LNCAP (cell line): ENCODE measurements around the gene GALNT2.

Experiments used
- TF ChIP-seq, protein P1 (sequence below): fragments of 450-650 bp; IDR thresholded peaks from 2 replicates; pipeline ENCODE4 v1.5.1; 2017; ENCODE audit warnings: mild to moderate bottlenecking

The GALNT2 gene

DNA sequence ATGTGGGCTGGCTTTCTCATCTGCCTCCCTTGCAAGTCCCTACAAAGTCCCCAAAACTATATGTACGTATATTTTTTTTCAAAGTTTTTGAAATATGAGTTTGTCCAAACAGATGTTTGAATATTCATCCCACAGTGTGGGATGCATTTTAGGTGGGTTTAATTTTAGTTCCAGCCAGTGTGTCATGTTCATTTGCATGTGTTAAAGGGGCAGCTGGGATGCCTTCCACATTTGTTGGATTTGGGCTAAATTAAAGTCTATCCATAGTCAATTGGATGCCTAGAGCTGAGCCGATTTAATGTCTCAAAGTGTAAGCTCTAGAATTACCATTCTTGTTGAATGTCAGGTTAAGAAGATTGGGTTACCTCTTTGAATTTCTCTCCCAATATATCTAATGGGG, 139.2 kb downstream of the GALNT2 start:
- TF ChIP-seq, protein P1, sequence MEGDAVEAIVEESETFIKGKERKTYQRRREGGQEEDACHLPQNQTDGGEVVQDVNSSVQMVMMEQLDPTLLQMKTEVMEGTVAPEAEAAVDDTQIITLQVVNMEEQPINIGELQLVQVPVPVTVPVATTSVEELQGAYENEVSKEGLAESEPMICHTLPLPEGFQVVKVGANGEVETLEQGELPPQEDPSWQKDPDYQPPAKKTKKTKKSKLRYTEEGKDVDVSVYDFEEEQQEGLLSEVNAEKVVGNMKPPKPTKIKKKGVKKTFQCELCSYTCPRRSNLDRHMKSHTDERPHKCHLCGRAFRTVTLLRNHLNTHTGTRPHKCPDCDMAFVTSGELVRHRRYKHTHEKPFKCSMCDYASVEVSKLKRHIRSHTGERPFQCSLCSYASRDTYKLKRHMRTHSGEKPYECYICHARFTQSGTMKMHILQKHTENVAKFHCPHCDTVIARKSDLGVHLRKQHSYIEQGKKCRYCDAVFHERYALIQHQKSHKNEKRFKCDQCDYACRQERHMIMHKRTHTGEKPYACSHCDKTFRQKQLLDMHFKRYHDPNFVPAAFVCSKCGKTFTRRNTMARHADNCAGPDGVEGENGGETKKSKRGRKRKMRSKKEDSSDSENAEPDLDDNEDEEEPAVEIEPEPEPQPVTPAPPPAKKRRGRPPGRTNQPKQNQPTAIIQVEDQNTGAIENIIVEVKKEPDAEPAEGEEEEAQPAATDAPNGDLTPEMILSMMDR = no peak

DNA sequence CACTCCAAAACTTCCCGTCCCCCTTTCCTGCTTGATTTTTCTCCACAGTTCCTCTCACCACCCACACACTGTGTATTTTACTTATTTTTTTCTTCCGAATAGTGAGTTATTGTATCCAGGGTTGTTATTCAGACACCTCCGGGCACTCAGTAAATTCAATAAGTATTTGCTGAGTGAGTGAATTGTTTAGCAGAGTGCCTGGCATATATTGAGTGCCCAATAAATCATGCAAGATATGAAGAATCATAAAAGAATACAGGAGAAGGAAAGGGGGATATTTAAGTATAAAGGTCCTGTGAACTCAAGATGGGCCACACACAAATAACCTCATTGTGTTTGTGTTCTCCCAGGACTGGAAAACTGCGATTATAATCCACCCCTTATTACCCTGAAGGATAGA, 139.9 kb downstream of the GALNT2 start:
- TF ChIP-seq, protein P1 = no peak

DNA sequence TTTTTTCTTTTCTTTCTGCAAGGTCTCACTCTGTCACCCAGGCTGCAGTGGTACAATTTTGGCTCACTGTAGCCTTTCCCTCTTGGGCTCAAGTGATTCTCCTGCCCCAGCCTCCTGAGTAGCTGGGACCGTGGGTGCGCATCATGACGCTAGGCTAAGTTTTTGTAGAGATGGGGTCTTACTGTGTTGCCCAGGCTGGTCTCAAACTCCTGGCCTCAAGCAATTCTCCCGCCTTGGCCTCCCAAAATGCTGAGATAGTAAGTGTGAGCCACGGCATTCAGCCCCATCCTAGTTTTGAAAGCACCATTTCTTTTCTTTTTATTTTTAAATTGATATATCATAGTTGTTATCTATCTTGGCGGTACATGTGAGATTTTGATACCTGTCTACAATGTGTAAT, 140.6 kb downstream of the GALNT2 start:
- TF ChIP-seq, protein P1 = no peak

DNA sequence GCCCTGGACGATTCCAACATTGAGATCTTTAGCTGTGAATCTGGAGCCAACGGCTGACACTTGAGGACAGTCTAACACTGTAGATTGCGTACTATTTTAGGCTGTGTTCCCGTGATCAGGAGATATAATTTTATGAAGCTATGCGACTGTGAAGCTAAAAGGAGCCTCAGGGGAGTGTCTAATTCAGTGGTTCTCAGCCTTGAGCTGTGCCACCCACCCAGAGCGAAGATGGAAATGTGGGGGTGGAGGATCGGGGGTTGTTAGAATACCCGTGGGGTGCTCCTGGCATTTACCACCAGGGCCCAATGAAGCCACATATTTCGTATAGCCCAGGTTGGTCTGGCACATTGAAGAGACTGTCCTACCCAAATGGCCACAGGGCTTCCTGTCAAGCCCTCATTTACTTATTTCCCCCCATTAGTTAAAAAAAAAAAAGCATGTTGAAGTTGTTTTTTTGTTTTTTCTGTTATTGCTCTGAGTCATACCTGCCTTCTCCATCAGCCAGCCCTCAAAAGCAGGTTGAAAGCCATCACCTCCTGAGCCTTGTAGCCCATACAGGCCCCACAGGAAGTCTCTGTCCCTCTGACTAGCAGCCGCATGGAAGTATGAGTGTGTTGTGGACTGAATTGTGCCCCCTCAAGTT, 141.7 kb downstream of the GALNT2 start:
- TF ChIP-seq, protein P1 = no peak

DNA sequence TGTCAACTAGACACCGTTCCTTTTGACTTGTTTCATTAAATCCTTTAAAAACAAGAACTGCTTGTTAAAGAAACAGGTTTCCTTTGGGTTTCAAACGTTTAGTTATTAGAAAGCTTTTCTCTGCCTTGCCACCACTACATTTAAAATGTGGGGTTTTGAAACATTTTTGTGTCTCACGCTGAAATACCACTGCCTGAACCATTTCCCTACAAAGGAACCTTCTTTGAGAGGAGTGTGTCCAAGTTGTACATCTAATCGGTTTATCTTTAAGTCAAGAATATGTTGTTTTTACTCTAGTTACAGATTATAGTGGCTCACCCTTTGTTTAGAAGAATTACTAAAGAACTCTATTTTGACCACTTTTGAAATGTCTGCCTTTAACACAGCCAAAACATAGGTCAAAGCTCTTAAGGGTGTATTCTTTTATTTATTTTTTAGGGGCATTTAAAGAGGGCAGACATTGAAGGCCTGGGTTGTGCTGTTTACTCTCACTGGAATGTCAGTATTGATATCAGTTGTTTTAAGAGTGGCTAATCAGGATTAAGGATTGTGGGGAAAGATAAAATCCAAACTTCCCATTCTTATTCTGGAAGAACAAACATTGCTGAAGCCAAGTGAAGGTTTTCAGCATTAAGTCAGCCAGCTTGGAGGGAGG, 143.4 kb downstream of the GALNT2 start:
- TF ChIP-seq, protein P1 = no peak

DNA sequence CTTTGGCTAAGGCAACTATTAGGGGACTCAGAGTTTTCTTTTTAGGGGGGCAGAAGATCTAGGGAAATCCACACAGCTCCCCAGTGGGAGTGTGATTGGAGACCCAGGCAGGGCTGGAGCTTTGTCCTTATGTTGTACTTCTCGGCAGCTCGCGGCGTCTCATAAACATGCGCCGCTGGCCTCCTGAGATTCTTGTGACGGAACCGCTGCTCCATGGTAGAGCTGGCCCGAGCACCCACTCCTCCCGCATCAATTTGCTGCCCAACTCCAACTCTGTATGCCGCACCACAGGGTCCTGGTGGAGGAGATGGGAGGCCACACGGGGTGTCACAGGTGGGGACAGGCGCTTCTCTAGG, 143.9 kb downstream of the GALNT2 start:
- TF ChIP-seq, protein P1 = no peak

DNA sequence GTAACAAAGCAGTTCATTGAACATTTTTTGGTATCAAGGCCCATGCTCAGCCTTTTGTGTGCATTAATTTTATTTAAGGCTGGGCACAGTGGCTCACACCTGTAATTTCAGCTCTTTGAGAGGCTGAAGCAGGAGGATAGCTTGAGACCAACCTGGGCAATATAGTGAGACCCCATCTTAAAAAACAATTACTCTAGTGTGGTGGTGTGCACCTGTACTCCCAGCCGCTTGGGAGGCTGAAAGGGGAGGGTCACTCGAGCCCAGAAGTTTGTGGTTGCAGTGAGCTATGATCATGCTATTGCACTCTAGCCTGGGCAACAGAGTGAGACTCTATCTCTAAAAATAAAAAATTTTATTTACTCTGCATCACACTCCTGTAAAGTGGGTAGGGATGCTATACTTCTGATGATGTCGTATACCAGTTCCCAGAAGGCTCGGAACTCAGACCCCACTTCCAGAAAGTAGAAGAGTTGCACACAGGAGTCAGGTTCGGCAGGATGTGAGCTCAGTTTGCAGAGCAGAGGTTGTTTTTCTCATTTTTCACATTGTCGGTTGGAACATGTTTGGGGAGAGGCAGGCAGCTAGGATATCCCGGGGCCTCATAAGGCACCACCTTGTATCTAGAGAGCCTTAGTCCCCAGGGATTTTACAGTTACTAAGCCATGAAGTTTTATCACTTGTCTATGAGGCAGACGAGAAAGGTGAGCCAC, 144.6 kb downstream of the GALNT2 start:
- TF ChIP-seq, protein P1 = no peak
